ENCODE data around the gene IYD.

GRCh38 chr6:150332939-150333584, 35.8 kb upstream of the IYD start:
- no peak for TF ChIP-seq CTCF (IDR thresholded peaks at IDR 0.05)
- no peak for TF ChIP-seq ZFX (IDR thresholded peaks at IDR 0.05; ENCODE audit: borderline replicate concordance)
